HEK293 (cell line): ENCODE measurements around the gene HSD17B14.

Source experiments
- IKZF3 ChIP-seq: fragments of 450-650 bp; IDR thresholded peaks from 2 replicates; pipeline ENCODE4 v1.5.0; 2018; ENCODE audit warnings: missing biosample characterization, mild to moderate bottlenecking, missing genetic modification characterization, moderate library complexity
- KLF1 ChIP-seq: fragments of 450-650 bp; formaldehyde crosslinking; IDR thresholded peaks from 2 replicates; pipeline ENCODE4 v1.5.1; 2016; ENCODE audit warnings: missing biosample characterization, missing genetic modification characterization
- OVOL3 ChIP-seq: fragments of 450-650 bp; formaldehyde crosslinking; IDR thresholded peaks from 2 replicates; pipeline ENCODE4 v1.5.1; 2016; ENCODE audit warnings: missing biosample characterization, missing genetic modification characterization
- PRDM1 ChIP-seq: fragments of 450-650 bp; formaldehyde crosslinking; IDR thresholded peaks from 2 replicates; pipeline ENCODE4; 2016; ENCODE audit warnings: missing biosample characterization, missing genetic modification characterization
- ZBTB8A ChIP-seq: fragments of 450-650 bp; formaldehyde crosslinking; IDR thresholded peaks from 2 replicates; pipeline ENCODE4 v1.5.1; 2016; ENCODE audit warnings: missing biosample characterization, missing genetic modification characterization
- ZNF214 ChIP-seq: fragments of 450-650 bp; formaldehyde crosslinking; IDR thresholded peaks from 2 replicates; pipeline ENCODE4 v1.5.1; 2017; ENCODE audit warnings: missing biosample characterization, mild to moderate bottlenecking, missing genetic modification characterization, borderline replicate concordance
- ZNF311 ChIP-seq: fragments of 450-650 bp; formaldehyde crosslinking; IDR thresholded peaks from 2 replicates; pipeline ENCODE4 v1.5.1; 2017; ENCODE audit warnings: missing biosample characterization, missing genetic modification characterization, borderline replicate concordance
- ZNF354C ChIP-seq: fragments of 450-650 bp; formaldehyde crosslinking; IDR thresholded peaks from 2 replicates; pipeline ENCODE4 v1.5.1; 2016; ENCODE audit warnings: missing biosample characterization, missing genetic modification characterization, low read depth, borderline replicate concordance
- ZNF366 ChIP-seq: fragments of 450-650 bp; formaldehyde crosslinking; conservative IDR thresholded peaks from 2 replicates; pipeline ENCODE4 v1.5.1; 2016; ENCODE audit warnings: missing biosample characterization, missing genetic modification characterization
- ZNF37A ChIP-seq: fragments of 450-650 bp; IDR thresholded peaks from 2 replicates; pipeline ENCODE4 v1.5.1; 2018; ENCODE audit warnings: missing biosample characterization, missing genetic modification characterization
- ZNF423 ChIP-seq: fragments of 450-650 bp; formaldehyde crosslinking; IDR thresholded peaks from 2 replicates; pipeline ENCODE4 v1.5.1; 2016; ENCODE audit warnings: missing biosample characterization, missing genetic modification characterization
- ZNF426 ChIP-seq: fragments of 450-650 bp; formaldehyde crosslinking; IDR thresholded peaks from 2 replicates; pipeline ENCODE4 v1.5.1; 2017; ENCODE audit warnings: missing biosample characterization, missing genetic modification characterization, mild to moderate bottlenecking, inconsistent platforms, moderate library complexity
- ZNF473 ChIP-seq: fragments of 450-650 bp; formaldehyde crosslinking; IDR thresholded peaks from 2 replicates; pipeline ENCODE4 v1.5.1; 2017; ENCODE audit warnings: missing biosample characterization, missing genetic modification characterization
- ZNF621 ChIP-seq: fragments of 450-650 bp; formaldehyde crosslinking; IDR thresholded peaks from 2 replicates; pipeline ENCODE4 v1.5.1; 2017; ENCODE audit warnings: missing biosample characterization, missing genetic modification characterization
- ZNF626 ChIP-seq: fragments of 450-650 bp; sonication (Bioruptor Pico); formaldehyde crosslinking; IDR thresholded peaks from 2 replicates; pipeline ENCODE4 v1.5.1; 2018; ENCODE audit warnings: missing biosample characterization, missing genetic modification characterization, inconsistent platforms
- ZNF658 ChIP-seq: fragments of 450-650 bp; formaldehyde crosslinking; IDR thresholded peaks from 2 replicates; pipeline ENCODE4; 2016; ENCODE audit warnings: missing biosample characterization, missing genetic modification characterization
- ZNF777 ChIP-seq: fragments of 450-650 bp; formaldehyde crosslinking; IDR thresholded peaks from 2 replicates; pipeline ENCODE4 v1.5.1; 2017; ENCODE audit warnings: missing biosample characterization, missing genetic modification characterization, borderline replicate concordance
- TF ChIP-seq, protein P1 (sequence below): fragments of 450-650 bp; formaldehyde crosslinking; conservative IDR thresholded peaks from 2 replicates; pipeline ENCODE4 v1.5.1; 2016; ENCODE audit warnings: low read depth, missing biosample characterization, missing genetic modification characterization
- TF ChIP-seq, protein P2 (sequence below): fragments of 450-650 bp; formaldehyde crosslinking; IDR thresholded peaks from 2 replicates; pipeline ENCODE4 v1.5.1; 2016; ENCODE audit warnings: missing biosample characterization, missing genetic modification characterization
- TF ChIP-seq, protein P3 (sequence below): fragments of 450-650 bp; formaldehyde crosslinking; IDR thresholded peaks from 2 replicates; pipeline ENCODE4 v1.5.1; 2016; ENCODE audit warnings: missing biosample characterization, missing genetic modification characterization
- TF ChIP-seq, protein P4 (sequence below): fragments of 450-650 bp; formaldehyde crosslinking; IDR thresholded peaks from 2 replicates; pipeline ENCODE4 v1.5.1; 2017; ENCODE audit warnings: missing biosample characterization, missing genetic modification characterization
- TF ChIP-seq, protein P5 (sequence below): fragments of 450-650 bp; formaldehyde crosslinking; IDR thresholded peaks from 2 replicates; pipeline ENCODE4 v1.5.1; 2016; ENCODE audit warnings: missing biosample characterization, missing genetic modification characterization, low read depth
- TF ChIP-seq, protein P6 (sequence below): fragments of 450-650 bp; formaldehyde crosslinking; IDR thresholded peaks from 2 replicates; pipeline ENCODE4 v1.5.1; 2016; ENCODE audit warnings: missing biosample characterization, missing genetic modification characterization
- TF ChIP-seq, protein P7 (sequence below): fragments of 450-650 bp; formaldehyde crosslinking; IDR thresholded peaks from 2 replicates; pipeline ENCODE4 v1.5.1; 2016; ENCODE audit warnings: missing biosample characterization, missing genetic modification characterization
- TF ChIP-seq, protein P8 (sequence below): fragments of 450-650 bp; formaldehyde crosslinking; IDR thresholded peaks from 2 replicates; pipeline ENCODE4 v1.5.1; 2016; ENCODE audit warnings: missing biosample characterization, missing genetic modification characterization

Gene HSD17B14

DNA sequence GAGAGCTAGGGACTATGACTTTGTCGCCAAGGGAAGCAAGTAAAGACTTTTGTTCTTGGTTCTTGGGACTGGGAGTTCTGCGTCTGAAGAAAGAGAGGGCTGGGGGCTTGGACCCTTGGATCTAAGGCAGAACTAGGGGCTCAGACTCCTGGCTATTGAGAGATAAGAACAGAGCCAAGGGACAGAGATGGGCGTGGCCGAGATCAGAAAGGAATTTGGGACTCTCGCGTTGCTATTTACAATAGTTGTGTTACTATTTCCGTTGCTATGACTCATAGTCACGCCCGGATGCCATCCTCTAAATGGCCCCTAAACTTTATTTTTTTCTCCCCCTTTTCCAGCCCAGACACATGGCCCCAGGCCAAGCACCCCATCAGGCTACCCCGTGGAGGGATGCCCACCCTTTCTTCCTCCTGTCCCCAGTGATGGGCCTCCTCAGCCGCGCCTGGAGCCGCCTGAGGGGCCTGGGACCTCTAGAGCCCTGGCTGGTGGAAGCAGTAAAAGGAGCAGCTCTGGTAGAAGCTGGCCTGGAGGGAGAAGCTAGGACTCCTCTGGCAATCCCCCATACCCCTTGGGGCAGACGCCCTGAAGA is 36.7 kb upstream of the HSD17B14 start (continued):
- no peak for TF ChIP-seq ZNF311
- no peak for TF ChIP-seq IKZF3 (tag by site-specific recombination)
- no peak for TF ChIP-seq ZNF423 (tag by site-specific recombination)
- TF ChIP-seq ZNF366 (tag by site-specific recombination) = peak; percentile 81
- no peak for TF ChIP-seq ZNF621 (tag by site-specific recombination)
- TF ChIP-seq, protein P1, sequence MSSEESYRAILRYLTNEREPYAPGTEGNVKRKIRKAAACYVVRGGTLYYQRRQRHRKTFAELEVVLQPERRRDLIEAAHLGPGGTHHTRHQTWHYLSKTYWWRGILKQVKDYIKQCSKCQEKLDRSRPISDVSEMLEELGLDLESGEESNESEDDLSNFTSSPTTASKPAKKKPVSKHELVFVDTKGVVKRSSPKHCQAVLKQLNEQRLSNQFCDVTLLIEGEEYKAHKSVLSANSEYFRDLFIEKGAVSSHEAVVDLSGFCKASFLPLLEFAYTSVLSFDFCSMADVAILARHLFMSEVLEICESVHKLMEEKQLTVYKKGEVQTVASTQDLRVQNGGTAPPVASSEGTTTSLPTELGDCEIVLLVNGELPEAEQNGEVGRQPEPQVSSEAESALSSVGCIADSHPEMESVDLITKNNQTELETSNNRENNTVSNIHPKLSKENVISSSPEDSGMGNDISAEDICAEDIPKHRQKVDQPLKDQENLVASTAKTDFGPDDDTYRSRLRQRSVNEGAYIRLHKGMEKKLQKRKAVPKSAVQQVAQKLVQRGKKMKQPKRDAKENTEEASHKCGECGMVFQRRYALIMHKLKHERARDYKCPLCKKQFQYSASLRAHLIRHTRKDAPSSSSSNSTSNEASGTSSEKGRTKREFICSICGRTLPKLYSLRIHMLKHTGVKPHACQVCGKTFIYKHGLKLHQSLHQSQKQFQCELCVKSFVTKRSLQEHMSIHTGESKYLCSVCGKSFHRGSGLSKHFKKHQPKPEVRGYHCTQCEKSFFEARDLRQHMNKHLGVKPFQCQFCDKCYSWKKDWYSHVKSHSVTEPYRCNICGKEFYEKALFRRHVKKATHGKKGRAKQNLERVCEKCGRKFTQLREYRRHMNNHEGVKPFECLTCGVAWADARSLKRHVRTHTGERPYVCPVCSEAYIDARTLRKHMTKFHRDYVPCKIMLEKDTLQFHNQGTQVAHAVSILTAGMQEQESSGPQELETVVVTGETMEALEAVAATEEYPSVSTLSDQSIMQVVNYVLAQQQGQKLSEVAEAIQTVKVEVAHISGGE = peak; percentile 43; the same call in 1 of the 2 replicates
- TF ChIP-seq, protein P2, sequence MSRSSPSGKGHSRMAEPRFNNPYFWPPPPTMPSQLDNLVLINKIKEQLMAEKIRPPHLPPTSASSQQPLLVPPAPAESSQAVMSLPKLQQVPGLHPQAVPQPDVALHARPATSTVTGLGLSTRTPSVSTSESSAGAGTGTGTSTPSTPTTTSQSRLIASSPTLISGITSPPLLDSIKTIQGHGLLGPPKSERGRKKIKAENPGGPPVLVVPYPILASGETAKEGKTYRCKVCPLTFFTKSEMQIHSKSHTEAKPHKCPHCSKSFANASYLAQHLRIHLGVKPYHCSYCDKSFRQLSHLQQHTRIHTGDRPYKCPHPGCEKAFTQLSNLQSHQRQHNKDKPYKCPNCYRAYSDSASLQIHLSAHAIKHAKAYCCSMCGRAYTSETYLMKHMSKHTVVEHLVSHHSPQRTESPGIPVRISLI = peak; percentile 85
- no peak for TF ChIP-seq ZBTB8A (tag by site-specific recombination)
- TF ChIP-seq ZNF777 (tag by site-specific recombination) = no peak
- TF ChIP-seq, protein P3, sequence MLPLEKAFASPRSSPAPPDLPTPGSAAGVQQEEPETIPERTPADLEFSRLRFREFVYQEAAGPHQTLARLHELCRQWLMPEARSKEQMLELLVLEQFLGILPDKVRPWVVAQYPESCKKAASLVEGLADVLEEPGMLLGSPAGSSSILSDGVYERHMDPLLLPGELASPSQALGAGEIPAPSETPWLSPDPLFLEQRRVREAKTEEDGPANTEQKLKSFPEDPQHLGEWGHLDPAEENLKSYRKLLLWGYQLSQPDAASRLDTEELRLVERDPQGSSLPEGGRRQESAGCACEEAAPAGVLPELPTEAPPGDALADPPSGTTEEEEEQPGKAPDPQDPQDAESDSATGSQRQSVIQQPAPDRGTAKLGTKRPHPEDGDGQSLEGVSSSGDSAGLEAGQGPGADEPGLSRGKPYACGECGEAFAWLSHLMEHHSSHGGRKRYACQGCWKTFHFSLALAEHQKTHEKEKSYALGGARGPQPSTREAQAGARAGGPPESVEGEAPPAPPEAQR (tag by site-specific recombination) = no peak
- TF ChIP-seq PRDM1 (tag by site-specific recombination) = no peak
- peak; percentile 56 for TF ChIP-seq KLF1 (tag by site-specific recombination)
- no peak for TF ChIP-seq ZNF354C (tag by site-specific recombination)
- no peak for TF ChIP-seq OVOL3 (tag by site-specific recombination)
- TF ChIP-seq ZNF658 (tag by site-specific recombination) = no peak
- TF ChIP-seq, protein P4, sequence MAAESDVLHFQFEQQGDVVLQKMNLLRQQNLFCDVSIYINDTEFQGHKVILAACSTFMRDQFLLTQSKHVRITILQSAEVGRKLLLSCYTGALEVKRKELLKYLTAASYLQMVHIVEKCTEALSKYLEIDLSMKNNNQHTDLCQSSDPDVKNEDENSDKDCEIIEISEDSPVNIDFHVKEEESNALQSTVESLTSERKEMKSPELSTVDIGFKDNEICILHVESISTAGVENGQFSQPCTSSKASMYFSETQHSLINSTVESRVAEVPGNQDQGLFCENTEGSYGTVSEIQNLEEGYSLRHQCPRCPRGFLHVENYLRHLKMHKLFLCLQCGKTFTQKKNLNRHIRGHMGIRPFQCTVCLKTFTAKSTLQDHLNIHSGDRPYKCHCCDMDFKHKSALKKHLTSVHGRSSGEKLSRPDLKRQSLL (tag by site-specific recombination) = no peak
- TF ChIP-seq ZNF626 = no peak
- TF ChIP-seq ZNF37A (tag by site-specific recombination) = no peak
- TF ChIP-seq ZNF214 (tag by site-specific recombination) = no peak
- TF ChIP-seq, protein P5, sequence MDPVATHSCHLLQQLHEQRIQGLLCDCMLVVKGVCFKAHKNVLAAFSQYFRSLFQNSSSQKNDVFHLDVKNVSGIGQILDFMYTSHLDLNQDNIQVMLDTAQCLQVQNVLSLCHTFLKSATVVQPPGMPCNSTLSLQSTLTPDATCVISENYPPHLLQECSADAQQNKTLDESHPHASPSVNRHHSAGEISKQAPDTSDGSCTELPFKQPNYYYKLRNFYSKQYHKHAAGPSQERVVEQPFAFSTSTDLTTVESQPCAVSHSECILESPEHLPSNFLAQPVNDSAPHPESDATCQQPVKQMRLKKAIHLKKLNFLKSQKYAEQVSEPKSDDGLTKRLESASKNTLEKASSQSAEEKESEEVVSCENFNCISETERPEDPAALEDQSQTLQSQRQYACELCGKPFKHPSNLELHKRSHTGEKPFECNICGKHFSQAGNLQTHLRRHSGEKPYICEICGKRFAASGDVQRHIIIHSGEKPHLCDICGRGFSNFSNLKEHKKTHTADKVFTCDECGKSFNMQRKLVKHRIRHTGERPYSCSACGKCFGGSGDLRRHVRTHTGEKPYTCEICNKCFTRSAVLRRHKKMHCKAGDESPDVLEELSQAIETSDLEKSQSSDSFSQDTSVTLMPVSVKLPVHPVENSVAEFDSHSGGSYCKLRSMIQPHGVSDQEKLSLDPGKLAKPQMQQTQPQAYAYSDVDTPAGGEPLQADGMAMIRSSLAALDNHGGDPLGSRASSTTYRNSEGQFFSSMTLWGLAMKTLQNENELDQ (tag by site-specific recombination) = no peak
- TF ChIP-seq ZNF426 = no peak
- no peak for TF ChIP-seq ZNF473 (tag by site-specific recombination)
- TF ChIP-seq, protein P6, sequence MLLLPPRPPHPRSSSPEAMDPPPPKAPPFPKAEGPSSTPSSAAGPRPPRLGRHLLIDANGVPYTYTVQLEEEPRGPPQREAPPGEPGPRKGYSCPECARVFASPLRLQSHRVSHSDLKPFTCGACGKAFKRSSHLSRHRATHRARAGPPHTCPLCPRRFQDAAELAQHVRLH (tag by site-specific recombination) = no peak
- TF ChIP-seq, protein P7, sequence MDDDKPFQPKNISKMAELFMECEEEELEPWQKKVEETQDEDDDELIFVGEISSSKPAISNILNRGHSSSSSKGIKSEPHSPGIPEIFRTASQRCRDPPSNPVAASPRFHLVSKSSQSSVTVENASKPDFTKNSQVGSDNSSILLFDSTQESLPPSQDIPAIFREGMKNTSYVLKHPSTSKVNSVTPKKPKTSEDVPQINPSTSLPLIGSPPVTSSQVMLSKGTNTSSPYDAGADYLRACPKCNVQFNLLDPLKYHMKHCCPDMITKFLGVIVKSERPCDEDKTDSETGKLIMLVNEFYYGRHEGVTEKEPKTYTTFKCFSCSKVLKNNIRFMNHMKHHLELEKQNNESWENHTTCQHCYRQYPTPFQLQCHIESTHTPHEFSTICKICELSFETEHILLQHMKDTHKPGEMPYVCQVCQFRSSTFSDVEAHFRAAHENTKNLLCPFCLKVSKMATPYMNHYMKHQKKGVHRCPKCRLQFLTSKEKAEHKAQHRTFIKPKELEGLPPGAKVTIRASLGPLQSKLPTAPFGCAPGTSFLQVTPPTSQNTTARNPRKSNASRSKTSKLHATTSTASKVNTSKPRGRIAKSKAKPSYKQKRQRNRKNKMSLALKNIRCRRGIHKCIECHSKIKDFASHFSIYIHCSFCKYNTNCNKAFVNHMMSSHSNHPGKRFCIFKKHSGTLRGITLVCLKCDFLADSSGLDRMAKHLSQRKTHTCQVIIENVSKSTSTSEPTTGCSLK (tag by site-specific recombination) = no peak
- TF ChIP-seq, protein P8, sequence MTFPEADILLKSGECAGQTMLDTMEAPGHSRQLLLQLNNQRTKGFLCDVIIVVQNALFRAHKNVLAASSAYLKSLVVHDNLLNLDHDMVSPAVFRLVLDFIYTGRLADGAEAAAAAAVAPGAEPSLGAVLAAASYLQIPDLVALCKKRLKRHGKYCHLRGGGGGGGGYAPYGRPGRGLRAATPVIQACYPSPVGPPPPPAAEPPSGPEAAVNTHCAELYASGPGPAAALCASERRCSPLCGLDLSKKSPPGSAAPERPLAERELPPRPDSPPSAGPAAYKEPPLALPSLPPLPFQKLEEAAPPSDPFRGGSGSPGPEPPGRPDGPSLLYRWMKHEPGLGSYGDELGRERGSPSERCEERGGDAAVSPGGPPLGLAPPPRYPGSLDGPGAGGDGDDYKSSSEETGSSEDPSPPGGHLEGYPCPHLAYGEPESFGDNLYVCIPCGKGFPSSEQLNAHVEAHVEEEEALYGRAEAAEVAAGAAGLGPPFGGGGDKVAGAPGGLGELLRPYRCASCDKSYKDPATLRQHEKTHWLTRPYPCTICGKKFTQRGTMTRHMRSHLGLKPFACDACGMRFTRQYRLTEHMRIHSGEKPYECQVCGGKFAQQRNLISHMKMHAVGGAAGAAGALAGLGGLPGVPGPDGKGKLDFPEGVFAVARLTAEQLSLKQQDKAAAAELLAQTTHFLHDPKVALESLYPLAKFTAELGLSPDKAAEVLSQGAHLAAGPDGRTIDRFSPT (tag by site-specific recombination) = peak; percentile 72
